ENCODE results near the gene SAP30BP. TPM values are rescaled to one million over a fixed set of nuclear protein-coding genes. Genes with fewer than 3 reads are reported as not detected.

The SAP30BP gene
- total and polyA plus RNA-seq, 8 donors = 24.6 to 154 (median 72.9) TPM

GRCh38 chr17:75737133-75737962, 70.2 kb downstream of the SAP30BP start:
- H3K27ac ChIP-seq = peak overlapping the region in 1 of 5 donors; percentile 60
- peaks cover 17 to 96% (median 74%) of the 10 kb centered on the region in 4 donors for H3K36me3 ChIP-seq
- TF ChIP-seq POLR2A (IDR thresholded peaks at IDR 0.05) (no peak), EP300 (IDR thresholded peaks at IDR 0.05) (no peak), POLR2AphosphoS5 (IDR thresholded peaks at IDR 0.05) (no peak)
- TF ChIP-seq, protein P1, sequence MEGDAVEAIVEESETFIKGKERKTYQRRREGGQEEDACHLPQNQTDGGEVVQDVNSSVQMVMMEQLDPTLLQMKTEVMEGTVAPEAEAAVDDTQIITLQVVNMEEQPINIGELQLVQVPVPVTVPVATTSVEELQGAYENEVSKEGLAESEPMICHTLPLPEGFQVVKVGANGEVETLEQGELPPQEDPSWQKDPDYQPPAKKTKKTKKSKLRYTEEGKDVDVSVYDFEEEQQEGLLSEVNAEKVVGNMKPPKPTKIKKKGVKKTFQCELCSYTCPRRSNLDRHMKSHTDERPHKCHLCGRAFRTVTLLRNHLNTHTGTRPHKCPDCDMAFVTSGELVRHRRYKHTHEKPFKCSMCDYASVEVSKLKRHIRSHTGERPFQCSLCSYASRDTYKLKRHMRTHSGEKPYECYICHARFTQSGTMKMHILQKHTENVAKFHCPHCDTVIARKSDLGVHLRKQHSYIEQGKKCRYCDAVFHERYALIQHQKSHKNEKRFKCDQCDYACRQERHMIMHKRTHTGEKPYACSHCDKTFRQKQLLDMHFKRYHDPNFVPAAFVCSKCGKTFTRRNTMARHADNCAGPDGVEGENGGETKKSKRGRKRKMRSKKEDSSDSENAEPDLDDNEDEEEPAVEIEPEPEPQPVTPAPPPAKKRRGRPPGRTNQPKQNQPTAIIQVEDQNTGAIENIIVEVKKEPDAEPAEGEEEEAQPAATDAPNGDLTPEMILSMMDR (IDR thresholded peaks at IDR 0.05) = no peak
- H3K4me1 ChIP-seq = peaks cover 0 to 15% (median 3%) of the 10 kb centered on the region in 4 donors
- DNase-seq = no peak
- no peak overlapping the region for H3K4me3 ChIP-seq
- intact Hi-C loops (cut with DNase I; ENCODE audit: low total_unique reads) = no loop called here
- H3K9me3 ChIP-seq = no peaks in the 10 kb centered on the region
- H3K27me3 ChIP-seq = peaks cover 0 to 6% (median 0%) of the 10 kb centered on the region in 3 donors
- WGBS, 5 donors = 62 to 88% (median 88%) methylated on average over 4 to 20 of the region's 20 CpGs

DNA sequence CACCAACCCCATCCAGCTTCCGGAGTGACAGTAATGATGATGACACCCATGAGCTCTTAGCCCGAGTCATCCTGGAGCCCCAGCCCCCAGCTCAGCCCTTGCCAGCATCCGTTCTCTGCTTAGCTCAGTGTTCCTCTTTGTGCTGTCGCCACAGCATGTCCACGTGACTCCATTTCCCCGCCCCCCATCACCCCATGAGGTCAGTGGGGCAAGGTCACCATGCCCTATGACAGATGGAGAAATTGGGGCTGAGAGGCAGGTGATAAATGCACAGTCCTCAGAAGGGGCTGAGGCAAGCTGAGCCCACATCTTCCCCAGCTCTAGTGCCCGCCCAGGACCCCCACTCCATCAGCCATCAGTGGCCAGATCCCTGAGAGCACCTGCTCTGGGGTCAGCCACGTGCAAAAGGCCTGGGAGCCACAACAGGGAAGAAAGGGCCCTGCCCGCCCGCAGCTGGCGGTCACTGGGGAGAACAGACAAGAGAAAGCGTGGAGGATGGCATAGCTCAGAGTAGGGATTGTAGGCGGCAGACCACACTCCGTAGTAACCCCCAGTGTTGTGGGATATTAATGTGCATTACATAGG, 71.2 kb downstream of the SAP30BP start:
- peaks cover 19 to 96% (median 80%) of the 10 kb centered on the region in 4 donors for H3K36me3 ChIP-seq
- no peaks in the 10 kb centered on the region for H3K9me3 ChIP-seq
- H3K27ac ChIP-seq = peak overlapping the region in 1 of 5 donors; percentile 60
- WGBS, 5 donors = 68 to 78% (median 72%) methylated on average over 14 of the region's 14 CpGs
- H3K27me3 ChIP-seq = peaks cover 0 to 6% (median 0%) of the 10 kb centered on the region in 3 donors
- no peak for DNase-seq
- H3K4me3 ChIP-seq = no peak overlapping the region
- H3K4me1 ChIP-seq = peaks cover 0 to 15% (median 3%) of the 10 kb centered on the region in 4 donors
- intact Hi-C loops (cut with DNase I; ENCODE audit: low total_unique reads) = no loop called here
- TF ChIP-seq POLR2A (IDR thresholded peaks at IDR 0.05) = no peak
- TF ChIP-seq POLR2AphosphoS5 (IDR thresholded peaks at IDR 0.05) = no peak
- TF ChIP-seq, protein P1 (IDR thresholded peaks at IDR 0.05) = no peak
- no peak for TF ChIP-seq EP300 (IDR thresholded peaks at IDR 0.05)

GRCh38 chr17:75739174-75739573, 72.0 kb downstream of the SAP30BP start:
- 85 to 99% (median 95%) methylated on average over 7 of the region's 7 CpGs for WGBS, 5 donors
- TF ChIP-seq, protein P1 (IDR thresholded peaks at IDR 0.05) = no peak
- TF ChIP-seq POLR2A (IDR thresholded peaks at IDR 0.05) (no peak), POLR2AphosphoS5 (IDR thresholded peaks at IDR 0.05) (no peak), EP300 (IDR thresholded peaks at IDR 0.05) (no peak)
- peaks cover 0 to 15% (median 3%) of the 10 kb centered on the region in 4 donors for H3K4me1 ChIP-seq
- intact Hi-C loops (cut with DNase I; ENCODE audit: low total_unique reads) = no loop called here
- peaks cover 0 to 6% (median 0%) of the 10 kb centered on the region in 3 donors for H3K27me3 ChIP-seq
- no peak overlapping the region for H3K4me3 ChIP-seq
- no peak overlapping the region for H3K27ac ChIP-seq
- no peaks in the 10 kb centered on the region for H3K9me3 ChIP-seq
- H3K36me3 ChIP-seq = peaks cover 19 to 97% (median 82%) of the 10 kb centered on the region in 4 donors
- no peak for DNase-seq

- H3K27me3 ChIP-seq = peaks cover 0 to 6% (median 0%) of the 10 kb centered on the region in 3 donors
- no peak for TF ChIP-seq EP300 (IDR thresholded peaks at IDR 0.05)
- TF ChIP-seq POLR2A (IDR thresholded peaks at IDR 0.05) = no peak
- TF ChIP-seq, protein P1 (IDR thresholded peaks at IDR 0.05) = no peak
- TF ChIP-seq POLR2AphosphoS5 (IDR thresholded peaks at IDR 0.05) = no peak
- no peak for DNase-seq
- no peak overlapping the region for H3K27ac ChIP-seq
- 85 to 94% (median 89%) methylated on average over 13 to 14 of the region's 14 CpGs for WGBS, 5 donors
- H3K4me1 ChIP-seq = peaks cover 0 to 10% (median under 1%) of the 10 kb centered on the region in 4 donors
- peaks cover 19 to 97% (median 85%) of the 10 kb centered on the region in 4 donors for H3K36me3 ChIP-seq
- H3K4me3 ChIP-seq = no peak overlapping the region
- no peaks in the 10 kb centered on the region for H3K9me3 ChIP-seq
- intact Hi-C loops (cut with DNase I; ENCODE audit: low total_unique reads) = loop anchor here (5.0 kb wide), 1 partner anchor 68 kb away; no protein-coding TSS in a partner anchor
These were observed 72.7 kb downstream of the SAP30BP start for GRCh38 chr17:75739801-75740200.
